HG02588 (cell line): ENCODE results near the gene CHN2.

Experiments used
- ATAC-seq: cut with Tn5 transposase; IDR thresholded peaks from one replicate; pipeline ENCODE4 v1.9.1; 2021; ENCODE audit warnings: mild to moderate bottlenecking, moderate library complexity; ENCODE audit not compliant: unreplicated experiment

Gene CHN2

DNA sequence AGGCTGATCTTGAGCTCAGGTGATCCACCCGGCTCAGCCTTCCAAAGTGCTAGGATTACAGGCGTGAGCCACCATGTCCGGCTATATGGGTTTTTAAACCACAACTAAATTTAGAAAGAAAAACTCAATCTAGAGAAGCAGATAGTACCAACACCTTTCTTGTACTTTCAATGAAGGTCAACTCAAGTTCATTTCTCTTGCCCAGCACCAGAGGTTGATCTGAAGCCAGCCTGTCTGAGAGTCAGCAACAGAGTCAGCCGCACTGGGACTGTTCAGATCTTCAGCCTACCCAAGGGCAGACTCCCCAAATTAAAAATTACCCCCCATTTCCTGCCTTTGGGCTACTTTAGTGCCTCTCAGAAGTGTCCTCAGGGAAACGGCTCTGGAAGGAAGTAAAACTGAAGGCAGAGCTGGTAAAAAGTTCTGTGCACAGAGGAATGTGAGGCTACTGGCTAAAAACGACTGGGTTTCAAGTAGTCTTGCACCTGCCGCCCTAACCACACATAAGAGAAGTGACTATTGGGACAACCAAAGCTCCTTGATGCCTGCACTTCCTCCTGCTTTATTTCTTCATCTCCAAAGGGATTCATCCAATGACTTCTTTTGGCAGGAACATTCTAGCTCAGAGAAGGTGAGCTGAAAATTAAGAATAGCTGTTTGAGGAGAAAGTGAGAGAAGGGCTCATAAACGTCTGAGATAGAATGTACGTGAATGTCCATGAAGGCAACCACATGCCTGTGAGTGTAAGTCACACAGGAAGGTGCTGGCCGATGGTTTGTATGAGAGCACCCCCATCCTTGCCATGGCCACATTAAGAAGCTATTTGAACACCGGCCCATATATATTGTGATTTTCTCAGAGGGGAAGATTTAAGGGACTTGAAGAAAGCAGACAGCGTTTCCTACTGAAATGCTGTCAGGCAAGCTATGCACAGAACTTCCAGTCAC is 226.7 kb downstream of the CHN2 start:
- no peak for ATAC-seq

DNA sequence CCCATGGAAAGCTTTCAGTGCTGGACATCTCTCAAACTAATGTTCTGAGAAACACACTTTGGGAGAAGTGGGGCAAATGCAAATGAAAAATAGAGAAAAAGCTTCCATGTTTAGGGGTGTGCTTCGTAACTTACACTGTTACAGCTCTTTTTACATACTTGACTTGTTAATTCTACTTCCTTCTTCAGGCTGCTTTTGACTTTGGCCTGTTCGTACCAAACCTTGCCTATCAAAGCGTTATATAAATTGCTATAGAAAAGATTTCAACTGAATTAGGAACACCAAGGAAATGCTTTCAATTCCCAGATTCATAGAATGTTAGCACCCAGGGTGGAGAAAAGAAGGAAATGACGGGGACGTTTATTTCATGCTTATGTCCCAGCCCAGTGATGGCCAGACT is 228.3 kb downstream of the CHN2 start:
- no peak for ATAC-seq

DNA sequence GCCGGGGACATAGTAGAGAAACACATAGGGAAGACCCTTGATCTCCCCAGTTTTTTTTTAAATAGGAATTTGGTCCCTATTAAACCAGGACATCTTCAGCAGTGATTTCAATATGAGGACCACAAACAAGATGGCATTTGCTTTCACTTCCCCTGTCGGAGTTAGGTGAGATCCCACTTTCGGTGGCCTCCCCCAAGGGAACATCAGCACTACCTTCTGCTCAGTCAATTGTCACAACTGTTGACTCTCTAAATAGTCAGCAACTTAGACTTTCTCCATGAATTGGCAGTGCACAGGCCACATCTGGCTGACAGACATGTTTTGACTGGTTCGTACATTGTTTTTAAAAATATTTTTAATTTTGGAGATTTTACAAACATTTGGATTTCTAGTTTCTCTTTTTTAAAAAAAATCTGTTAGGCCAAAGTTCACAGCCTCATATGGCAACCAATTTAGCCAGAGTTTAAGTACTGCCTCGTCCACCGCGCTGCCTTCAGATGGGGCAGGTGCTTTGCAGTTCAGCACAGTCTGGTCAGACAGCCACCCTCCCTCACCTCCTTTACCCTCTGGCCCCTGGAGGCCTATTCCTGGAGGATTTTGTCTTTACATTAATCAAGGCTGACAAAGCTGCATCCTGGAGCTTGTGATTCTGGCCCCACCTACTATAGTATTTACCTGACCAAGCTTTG is 229.9 kb downstream of the CHN2 start:
- peak; percentile 68 for ATAC-seq

DNA sequence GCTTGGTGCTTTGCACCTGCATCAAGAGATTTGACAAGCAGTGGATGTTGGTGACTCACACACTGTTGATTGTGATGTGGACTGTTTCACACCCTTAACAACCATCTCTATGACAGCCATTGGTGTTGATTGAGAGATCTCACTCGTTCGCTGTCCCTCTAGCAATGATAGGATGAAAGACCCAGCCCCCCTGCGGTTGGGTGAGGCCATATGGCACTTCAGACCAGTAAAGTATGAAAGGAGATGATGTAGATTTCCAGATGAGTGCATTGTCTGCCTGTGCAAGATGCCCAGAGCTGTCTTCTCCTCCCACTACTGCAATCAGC is 230.4 kb downstream of the CHN2 start:
- no peak for ATAC-seq

DNA sequence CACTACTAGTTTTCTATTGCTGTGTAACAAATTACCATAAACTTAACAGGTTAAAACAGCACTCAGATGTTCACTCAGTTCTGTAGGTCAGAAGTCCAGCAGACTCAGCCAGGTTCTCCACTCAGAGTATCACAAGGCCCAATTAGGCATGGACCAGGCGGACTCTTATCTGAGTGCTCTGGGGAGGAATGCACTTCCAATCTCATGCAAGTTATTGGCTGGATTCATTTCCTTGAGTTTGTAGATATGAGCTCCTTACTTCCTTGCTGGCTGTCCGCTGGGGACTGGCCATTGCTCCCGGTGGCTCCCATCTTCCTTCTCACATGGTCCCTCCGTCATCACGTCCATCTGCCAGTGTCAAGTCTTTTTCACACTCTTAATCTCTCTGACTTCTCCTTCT is 232.0 kb downstream of the CHN2 start:
- no peak for ATAC-seq

DNA sequence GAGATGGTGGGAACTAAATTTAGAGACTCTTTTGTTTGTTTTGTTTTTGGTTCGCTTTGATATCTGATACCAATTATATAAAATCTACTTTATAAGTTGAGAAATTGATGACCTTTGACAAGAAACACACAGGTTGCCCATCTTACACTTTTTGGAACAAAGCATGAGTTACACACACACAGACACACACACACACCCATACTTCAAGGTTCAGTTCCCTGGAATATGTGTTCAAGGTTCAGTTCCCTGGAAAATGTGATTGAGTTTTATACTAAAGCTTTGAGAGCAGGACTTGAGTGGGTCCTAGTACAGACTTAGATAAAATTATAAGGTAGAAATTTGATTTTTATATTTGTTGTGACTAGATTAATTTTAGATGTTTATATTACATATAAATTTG is 234.8 kb downstream of the CHN2 start:
- ATAC-seq: no peak

DNA sequence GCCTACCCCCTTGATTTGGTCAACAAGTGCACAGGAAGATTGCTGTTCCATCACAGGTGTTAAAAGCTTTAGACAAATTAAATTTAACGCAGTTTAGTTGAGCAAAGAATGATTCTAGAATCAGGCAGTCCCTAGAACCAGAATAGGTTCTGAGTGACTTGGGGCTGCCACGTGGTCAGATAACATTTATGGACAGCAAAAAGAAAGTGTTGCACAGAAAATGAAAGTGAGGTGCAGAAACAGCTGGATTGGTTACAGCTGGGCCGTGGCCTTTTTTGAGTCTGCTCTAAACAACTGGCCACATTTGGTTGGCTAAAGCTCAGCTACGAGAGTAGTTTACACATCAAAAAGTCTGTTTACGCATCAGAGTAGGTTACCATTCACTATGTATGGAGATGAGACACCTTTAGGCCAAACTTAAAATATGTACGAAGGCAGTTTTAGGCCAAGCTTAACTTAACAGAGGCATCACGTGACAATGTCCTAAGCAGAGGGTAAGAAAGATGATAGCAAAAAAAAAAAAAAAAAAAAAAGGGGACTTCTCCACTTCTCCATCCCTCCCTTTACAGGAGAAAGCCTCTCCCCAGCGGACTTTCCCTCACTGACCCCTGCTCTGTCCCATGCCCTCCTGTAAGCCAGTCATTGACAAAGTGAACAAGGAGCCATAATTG is 235.8 kb downstream of the CHN2 start:
- no peak for ATAC-seq

DNA sequence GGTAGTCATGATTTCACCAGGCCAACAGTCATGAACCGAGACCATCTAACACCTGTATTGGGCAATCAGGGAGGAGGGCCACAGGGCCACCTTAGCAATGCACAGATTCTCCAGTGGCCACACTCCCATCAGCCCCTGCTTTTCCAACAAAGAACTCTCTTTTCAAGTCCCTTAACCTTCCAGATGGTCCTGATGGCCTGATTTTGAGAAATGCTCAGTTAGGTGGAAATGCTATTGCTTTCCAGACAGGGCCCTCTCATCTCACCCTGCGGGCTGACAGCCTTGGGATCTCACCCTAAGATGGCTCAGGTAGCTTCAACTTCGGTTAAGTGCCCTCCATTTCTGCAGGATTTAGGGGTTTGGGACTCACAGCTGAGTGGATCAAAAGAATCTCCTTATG is 237.1 kb downstream of the CHN2 start:
- ATAC-seq: no peak

DNA sequence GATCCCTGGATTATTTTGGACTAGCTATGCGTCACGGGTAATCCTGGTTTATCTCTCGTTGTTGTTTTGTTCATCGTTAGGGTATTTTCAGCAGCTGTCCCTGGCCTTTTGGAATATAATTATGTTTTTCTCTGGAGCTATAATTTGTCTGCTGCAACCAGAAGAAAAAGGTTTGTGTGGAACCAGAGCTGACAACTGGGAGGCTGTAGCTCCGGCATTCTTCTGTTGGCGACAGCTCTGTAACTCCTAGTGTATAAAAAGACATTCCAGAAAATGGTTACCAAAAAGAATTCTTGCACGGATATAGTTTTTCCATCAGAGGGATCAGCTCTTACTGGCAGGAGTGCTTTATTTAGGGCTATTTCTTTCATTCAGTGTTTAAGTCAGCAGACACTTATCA is 238.1 kb downstream of the CHN2 start:
- no peak for ATAC-seq

DNA sequence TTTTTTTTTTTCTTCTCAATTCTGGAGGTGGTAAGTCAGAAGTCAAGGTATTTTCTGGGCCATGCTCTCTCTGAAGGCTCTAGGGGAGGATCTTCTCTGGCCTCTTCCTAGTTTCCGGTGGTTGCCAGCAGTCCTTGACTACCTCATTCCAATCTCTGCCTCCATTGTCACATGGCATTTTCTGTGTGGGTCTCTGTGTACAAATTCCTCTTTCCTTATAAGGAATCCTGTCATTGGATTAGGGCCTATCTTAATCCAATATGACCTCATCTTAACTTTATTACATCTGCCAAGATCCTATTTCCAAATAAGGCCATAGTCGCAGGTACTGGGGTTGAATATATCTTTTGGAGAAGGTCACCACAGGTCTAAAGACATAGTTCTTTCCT is 239.8 kb downstream of the CHN2 start:
- no peak for ATAC-seq

DNA sequence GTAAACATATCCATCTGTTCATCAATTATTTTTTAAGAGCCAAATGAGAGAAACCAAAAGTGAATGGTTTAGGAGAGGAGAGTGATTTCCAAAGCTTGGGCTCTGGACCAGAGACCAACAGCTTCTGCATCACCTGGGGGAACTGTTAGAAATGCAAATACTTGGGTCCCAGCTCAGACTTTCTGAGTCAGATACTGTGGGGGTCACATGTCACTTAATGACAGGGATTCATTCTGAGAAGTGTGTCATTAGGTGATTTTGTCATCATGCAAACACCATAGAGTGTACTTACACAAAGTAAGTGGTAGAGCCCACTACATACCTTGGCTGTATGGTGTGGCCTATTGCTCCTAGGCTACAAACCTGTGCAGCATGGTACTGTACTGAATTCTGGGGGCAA is 240.6 kb downstream of the CHN2 start:
- ATAC-seq: peak; percentile 50

DNA sequence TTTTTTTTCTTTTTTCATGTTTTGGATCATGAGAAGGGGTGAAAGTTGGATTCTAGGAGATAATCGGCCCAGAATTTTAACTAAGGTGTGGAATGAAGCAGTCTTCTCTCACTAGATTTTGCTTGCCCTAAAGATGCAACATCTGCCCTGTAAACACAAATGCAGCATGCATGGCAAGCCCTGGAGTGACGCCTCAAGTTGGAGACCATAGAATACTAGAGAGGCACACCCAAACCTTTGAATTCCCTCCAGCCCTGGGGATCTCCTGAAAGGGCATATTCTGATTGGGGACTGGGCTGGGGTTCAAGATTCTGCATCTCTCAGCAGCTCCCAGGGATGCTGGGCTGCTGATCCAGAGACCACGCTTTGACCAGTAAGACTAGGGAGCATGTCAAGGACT is 241.3 kb downstream of the CHN2 start:
- ATAC-seq: no peak

DNA sequence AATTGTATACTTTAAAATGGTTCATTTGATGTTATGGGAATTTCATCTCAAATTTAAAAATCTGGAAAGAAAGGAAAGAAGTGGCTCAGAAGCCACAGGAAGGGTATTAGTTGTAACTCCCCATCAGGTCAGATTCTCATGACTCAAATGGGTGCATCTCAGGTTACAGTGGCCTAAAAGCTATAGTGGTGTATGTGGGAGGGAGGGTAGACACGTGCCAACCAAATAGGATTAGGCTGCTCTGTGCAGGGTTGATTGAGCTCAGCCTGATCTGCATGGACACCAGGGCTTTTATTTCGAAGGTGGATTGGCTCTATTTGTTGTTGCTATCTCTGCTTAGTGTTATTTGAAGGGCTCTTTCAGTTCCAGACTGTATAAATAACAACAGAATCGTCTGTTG is 247.6 kb downstream of the CHN2 start:
- ATAC-seq: no peak

DNA sequence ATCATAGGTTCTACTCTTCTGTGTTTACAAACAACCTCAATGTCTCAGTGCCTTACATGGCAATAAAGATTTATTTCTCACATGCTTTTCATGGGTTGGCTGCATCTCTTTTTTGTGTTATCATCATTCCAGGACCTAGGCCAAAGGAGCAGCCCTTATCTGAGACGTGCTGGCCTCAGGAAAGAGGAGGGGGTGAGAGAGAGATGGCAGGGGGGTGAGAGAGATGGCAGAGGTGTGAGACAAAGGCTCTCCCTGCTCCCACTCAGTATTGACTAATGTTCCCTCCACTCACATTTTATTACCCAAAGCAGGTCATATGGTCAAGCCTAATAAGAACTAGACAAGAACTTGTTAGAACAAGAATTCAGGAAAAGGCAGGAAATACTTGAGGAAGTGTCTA is 249.0 kb downstream of the CHN2 start:
- no peak for ATAC-seq

DNA sequence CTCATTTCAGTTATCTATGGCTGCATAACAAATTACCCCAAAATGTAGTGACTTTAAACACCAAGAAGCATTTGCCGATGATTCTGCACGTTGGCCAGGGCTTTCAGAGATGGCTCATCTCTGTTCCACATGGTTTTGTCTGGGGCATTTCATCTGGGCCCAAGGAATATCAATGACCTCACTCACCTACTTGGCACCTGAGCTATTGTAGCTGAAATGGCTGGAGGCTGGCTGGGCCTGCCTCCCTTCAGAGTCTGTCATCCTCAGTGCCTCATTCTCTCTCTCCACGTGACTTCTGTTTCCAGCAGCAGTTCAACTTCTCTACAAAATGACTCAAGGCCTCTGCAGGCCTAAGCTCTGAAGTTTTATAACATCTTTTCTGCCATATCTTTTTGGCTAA is 249.7 kb downstream of the CHN2 start:
- ATAC-seq: no peak

DNA sequence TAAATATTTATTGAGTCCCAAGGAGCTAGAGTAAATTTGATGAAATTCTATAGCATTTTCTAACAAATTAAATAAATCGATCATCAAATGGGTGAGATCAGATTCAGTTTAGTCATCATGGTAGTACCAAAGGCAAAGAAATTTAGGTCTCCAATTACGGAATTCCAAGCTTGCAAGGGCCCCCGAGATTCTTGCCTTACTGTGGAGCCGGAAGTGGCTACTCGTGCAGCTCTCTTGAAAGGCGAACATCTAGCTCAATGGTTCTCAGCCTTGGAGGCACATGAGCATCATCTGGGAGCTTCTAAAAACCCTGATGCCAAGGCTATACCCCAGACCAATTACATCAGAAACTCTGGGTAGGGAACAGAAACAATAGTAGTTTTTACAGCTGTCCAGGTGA is 251.2 kb downstream of the CHN2 start:
- ATAC-seq: no peak

DNA sequence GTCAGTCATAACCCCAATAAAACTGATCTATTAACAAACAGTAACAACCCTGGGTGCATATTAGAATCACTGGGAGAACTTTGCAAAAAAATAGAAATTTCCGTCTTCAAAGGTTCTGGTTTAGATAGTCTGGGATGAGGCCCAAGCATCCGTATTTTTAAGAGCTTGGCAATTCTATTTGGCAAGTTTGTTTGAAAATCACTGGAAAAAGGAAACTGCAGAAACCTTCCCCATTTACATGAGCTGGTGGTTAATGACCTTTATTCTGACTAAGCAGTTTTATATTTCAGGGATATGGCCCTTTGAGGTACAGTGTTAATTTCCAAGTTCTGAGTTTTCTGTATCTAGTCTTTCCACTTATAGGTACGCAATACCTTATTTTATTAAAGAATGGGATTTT is 253.3 kb downstream of the CHN2 start:
- no peak for ATAC-seq

DNA sequence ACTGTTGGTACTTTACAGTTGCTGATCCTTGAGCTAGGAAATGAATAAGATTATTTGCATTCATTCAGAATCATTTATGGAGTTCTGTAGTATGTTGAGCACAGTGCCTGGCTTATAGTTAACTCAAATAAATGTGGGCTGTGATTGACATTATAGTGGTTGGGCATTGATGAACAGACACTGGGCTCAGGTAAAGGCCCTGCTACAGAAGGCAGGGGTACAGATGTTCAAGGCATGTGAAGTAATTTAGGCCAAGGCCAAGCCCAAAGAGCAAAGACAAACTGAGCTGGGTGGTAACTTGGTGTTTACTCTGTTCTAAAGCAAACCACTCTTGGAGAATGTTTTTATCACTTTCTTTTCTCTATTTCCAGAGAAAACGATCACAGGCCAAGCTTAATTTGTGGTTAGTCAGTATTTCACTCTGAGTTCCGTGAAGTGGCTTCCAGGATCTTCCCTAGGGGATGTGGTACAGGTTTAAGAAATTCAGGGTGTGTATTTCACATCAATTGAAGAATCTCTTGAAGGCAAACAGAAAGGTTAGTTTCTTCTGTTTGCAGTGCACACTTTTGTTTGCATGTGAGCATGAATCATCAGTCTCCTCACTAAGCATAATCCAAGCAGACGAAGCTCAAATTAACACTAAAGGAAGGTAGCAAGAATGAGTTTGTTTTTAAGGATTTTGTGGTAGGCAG is 255.1 kb downstream of the CHN2 start:
- ATAC-seq: no peak

DNA sequence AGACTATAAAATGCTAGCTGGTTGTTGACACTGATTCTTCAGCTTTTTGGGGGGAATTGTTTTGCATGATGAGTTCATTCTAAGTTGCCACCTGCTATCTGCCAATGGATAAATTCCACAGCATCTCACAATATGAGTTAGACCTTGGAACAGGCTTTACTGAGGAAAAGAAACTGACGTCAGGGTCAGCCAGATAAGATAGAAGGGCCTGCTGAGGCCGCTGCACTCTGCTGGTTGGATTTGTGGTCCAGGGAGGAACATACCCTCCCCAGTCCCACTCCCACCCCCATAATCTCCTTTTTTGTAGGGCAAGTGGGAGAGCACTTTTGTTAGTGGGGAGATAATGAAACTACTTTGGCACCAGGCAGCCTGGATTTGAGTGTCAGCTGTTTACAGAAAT is 258.4 kb downstream of the CHN2 start:
- no peak for ATAC-seq

DNA sequence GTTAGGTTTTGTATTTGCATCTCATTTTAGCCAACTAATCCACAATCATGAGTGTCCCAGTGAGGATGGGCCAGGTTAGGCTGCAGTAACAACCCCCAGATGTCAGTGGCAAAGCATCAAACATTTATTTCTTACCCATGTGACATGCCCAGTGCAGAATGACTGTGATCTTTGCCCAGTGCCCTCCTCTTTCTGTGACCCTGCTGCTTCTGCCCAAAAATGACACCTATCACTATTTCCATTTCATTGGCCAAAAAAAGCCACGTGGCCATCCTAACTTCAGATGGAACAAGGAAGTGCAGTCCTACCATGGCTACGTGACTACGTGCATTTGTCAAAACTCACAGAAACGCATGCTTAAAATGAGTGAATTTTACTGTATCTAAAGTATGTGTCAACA is 259.9 kb downstream of the CHN2 start:
- ATAC-seq: no peak

DNA sequence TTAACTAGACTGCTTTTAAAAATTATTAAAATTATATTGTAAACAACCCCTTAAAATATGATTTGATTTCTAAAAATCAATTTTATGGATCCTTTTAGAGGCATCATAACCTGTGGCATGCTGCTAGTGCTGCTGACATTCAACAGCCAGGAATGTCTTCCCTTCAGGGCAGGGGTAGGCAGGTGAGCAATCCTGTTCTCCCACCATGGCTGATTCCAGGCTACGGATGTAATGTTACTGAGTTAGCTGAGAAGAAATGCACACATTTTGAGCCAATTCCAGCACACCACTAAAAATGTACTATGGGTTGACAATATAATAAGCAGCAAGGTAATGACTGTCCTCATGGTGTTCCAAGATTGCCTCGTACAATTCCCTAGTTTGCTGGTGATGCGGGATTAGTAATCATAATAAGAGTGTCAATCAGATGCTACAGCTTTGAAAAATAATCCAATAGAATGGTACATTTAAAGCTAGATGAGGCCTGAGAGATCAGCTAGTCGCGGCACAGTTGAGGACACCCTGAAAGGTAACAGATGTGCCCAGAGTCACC is 260.4 kb downstream of the CHN2 start:
- ATAC-seq: no peak
